Stimulated activated CD4-positive, alpha-beta T cell treated with anti-CD3 and anti-CD28 coated beads, Interleukin-15, amount 100 ng/mL, for 48 hours (primary cell): ENCODE data around the gene MAPK12.

Experiments used
- DNase-seq, 2 donors: peaks; one replicate each; pipeline ENCODE4 v3.0.0-alpha.2; 2020; ENCODE audit warnings: low read depth in 2 of 2

The MAPK12 gene

DNA sequence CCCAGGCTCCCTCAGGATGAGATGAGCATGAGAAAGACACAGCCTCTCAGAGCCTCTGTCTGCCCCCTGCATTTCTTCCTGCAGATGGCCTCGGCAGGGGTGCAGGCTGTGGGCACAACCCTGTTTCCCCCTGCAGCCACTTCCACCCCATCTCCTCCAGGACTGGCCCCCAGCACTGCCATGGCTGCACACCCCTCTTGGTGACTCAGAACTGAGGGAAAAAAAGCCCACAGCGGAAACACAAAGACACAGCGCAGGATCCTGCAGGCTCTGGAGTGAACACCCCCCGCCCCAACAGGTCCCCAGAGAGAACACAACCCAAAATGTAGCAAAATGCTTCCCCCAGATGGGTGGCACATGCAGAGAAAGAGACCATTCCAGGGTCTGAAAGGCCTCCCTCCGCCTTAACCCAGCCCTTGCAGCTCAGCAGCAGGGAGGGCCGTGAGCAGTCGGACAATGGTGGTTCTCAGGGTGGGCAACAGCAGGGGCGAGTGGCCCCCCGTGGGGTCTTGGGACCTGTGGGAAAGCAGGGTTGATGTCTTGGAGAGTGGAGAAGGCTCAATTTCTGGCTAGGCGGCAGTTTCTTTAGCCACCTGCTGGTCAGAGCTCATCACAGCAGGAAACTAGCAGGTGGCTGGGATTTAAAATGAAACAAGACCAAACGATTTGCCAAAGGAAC is 24.6 kb downstream of the MAPK12 start:
- DNase-seq, result no peak

DNA sequence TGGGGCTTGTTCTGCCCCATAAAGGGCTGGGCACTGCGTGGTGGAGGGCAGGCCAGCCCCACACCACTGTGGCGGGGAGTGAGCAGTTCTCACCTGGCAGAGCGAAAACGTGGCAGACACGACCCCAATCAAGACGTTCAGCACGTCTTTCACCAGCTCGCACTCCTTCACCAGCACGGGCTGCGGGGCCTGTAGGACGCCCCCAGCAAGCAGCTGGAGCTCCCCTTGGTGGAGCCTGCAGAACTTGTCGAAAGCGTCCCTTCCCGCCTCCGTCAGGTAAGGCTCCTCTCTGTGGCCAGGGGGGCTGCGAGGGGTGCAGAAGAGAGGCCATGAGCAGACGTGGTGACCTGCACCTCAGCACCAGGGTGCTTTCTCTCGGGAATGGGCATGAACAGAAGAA is 28.3 kb downstream of the MAPK12 start:
- DNase-seq, result no peak

DNA sequence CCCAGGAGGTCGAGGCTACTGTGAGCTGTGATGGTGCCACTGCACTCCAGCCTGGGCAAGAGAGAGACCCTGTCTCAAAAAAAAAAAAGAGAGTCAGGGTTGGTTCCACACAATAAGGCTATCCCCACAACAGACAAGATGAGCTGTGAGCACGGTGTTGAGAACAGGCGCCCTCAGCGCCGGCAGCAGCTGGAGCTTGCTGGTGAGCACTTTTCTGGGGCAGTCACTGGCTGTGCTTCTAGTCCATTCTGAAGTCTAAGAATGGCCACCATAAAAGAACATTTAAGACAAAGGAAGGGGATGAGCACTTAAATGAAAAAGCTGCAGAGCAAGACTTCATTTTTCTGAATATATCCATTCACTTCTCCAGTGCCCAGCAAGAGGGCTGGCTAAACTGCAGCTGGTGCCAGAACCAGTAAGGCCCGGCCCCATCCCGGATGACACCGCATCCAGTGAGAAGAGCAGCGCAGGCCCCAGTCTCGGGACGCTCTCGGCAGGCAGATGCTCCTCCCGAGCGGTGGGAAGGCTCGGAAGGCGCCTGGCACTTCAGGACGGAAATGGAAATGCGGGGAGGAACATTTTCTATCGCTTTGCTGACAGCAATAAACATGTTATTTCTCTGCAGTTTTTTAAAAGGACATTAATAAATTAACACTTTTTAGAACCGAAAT is 28.9 kb downstream of the MAPK12 start:
- DNase-seq, result no peak

- DNase-seq, result no peak
Measured at GRCh38 chr22:50229370-50229769, 32.1 kb downstream of the MAPK12 start.

GRCh38 chr22:50228366-50228765 is 33.1 kb downstream of the MAPK12 start:
- no peak for DNase-seq

DNA sequence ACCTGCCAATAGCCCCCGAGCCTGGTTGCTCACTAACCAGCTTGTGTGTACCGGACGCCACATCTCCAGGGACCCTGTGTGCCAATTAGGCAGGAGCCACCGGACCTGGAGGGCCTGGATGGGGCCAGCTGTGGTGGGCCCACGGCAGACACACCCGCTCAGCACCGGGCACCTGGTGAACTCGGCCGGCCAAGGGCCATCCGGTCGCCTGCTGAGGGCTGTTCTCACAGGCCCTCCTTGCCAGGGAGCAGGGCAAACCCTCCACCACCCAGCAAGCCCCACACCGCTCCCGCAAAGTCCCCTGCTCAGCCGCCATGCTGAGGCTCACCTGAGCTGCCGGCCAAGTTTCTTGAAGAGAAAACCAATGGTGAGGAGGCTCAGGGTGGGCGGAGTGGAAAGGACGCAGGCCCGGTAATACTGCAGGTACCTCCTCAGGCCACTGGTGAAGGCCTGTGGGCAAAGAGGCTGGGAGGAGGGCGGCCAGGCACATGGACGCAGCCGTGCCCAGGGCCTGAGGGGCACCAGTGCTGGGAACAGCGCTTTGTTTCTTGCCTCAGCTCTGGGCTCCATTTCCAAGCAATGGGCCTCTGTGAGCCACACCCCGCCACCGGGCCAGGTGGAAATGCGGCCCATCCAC is 33.8 kb downstream of the MAPK12 start:
- no peak for DNase-seq

DNA sequence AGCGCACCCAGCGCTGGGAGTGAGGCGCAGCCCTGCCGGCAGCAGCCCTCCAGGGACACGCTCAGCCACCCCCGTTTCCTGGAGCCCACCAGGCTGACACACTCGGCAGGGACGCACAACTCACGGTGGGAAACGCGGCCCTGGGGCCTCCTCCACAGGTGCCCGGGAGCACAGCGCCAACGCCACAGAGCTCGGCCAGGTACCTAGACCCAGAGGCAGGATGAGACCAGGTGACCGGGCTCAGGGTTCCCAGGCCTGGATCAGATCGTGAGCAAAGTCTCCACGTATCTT is 34.7 kb downstream of the MAPK12 start:
- DNase-seq, result no peak

GRCh38 chr22:50226063-50226874 is 35.2 kb downstream of the MAPK12 start:
- no peak for DNase-seq

GRCh38 chr22:50225200-50225969 is 36.1 kb downstream of the MAPK12 start:
- DNase-seq, result no peak

- no peak for DNase-seq
Measured at GRCh38 chr22:50224071-50224470, 37.4 kb downstream of the MAPK12 start.

- no peak for DNase-seq
Measured at GRCh38 chr22:50222508-50222907, 39.0 kb downstream of the MAPK12 start.

GRCh38 chr22:50221410-50222300 is 39.8 kb downstream of the MAPK12 start:
- DNase-seq, result no peak

DNA sequence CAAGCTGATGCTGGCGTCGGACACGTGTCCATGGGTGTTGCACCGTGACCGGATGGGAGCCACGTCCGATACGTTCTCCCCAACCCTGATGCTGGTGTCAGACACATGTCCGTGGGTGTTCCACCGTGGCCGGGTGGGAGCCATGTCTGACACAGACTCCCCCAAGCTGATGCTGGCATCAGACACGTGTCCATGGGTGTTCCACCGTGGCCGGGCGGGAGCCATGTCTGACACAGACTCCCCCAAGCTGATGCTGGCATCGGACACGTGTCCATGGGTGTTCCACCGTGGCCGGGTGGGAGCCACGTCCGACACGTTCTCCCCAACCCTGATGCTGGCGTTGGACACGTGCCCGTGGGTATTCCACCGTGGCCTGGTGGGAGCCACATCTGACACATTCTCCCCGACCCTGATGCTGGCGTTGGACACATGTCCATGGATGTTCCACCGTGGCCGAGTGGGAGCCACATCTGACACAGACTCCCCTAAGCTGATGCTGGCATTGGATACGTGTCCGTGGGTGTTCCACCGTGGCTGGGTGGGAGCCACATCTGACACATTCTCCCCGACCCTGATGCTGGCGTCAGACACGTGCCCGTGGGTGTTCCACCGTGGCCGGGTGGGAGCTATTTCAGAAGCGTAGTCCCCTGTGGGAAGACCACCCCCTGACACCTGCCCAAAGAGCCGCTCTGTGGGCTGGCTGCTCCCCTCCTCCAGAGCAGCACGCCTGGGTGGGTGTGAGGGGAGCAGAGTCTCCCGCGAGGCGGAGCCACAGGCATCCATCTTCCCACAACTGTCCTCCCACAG is 40.7 kb downstream of the MAPK12 start:
- DNase-seq, result no peak

- no peak for DNase-seq
Measured at GRCh38 chr22:50219800-50220602, 41.5 kb downstream of the MAPK12 start.

GRCh38 chr22:50218996-50219727 is 42.3 kb downstream of the MAPK12 start:
- DNase-seq, result no peak

- DNase-seq, result no peak
Measured at GRCh38 chr22:50218153-50218995, 43.1 kb downstream of the MAPK12 start.

- no peak for DNase-seq
Measured at GRCh38 chr22:50217543-50218152, 43.8 kb downstream of the MAPK12 start.
